Ovary (tissue), 9 donors: ENCODE measurements around the gene HOXD1. TPM values are rescaled to one million over a fixed set of nuclear protein-coding genes. Genes with fewer than 3 reads are reported as not detected.

Experiments
- DNase-seq, 5 donors: peaks; one replicate each; pipeline ENCODE4 v3.0.0-alpha.2; 2019 to 2020
- H3K27ac ChIP-seq, 2 donors: fragments of 200-600 bp; one replicate each; pipeline versions ENCODE4 v1.5.1 to v1.8.0; 2019 to 2022
- H3K27me3 ChIP-seq: fragments of 200-600 bp; one replicate; pipeline ENCODE4 v1.8.0; 2022
- H3K36me3 ChIP-seq: fragments of 200-600 bp; sonication (generic); one replicate; pipeline ENCODE4 v1.5.1; 2019
- H3K4me1 ChIP-seq: one replicate; pipeline ENCODE4 v1.8.1; 2013; ENCODE audit warnings: mild to moderate bottlenecking, moderate library complexity; ENCODE audit not compliant: insufficient read depth
- H3K4me3 ChIP-seq: fragments of 200-600 bp; sonication (generic); one replicate; pipeline ENCODE4 v1.5.1; 2017
- H3K9me3 ChIP-seq, 2 donors: fragments of 200-600 bp in 1 of 2; sonication (generic) in 1 of 2; one replicate each; pipeline versions ENCODE4 v1.5.1 to v1.8.1; 2013 to 2019; ENCODE audit warnings: mild to moderate bottlenecking in 1 of 2, moderate library complexity in 1 of 2
- EP300 ChIP-seq: sonication (generic); formaldehyde crosslinking; IDR thresholded peaks from one replicate; pipeline ENCODE4 v1.6.1; 2017; ENCODE audit warnings: antibody characterized with exemption
- POLR2A ChIP-seq: fragments of 450-650 bp; IDR thresholded peaks from one replicate; pipeline ENCODE4 v1.6.1; 2017; ENCODE audit warnings: antibody characterized with exemption, mild to moderate bottlenecking, moderate library complexity
- WGBS, 3 donors: extraction: QIAGEN DNeasy Blood & Tissue Kit in 1 of 3; methylation state at CpG; one replicate each; pipeline versions ENCODE4 v1.1.5 to v1.1.7; 2013 to 2017; 5-methylcytosine and 5-hydroxymethylcytosine counted together
- intact Hi-C, 4 donors: fragments of 100-400 bp; cut with DNase I; formaldehyde crosslinking; loops; one replicate each; pipeline versions ENCODE4 v1.11.0 to v1.15.1; 2022 to 2023
- polyA plus RNA-seq, 2 donors: library from polyadenylated mRNA; stranded (reverse); fragments of 200-250 nt in 1 of 2; fragments of 350-450 nt in 1 of 2; fragmentation: Illumina TruSeq in 1 of 2; extraction: RNeasy Lipid Tissue Mini Kit (QIAGEN cat#74804) in 1 of 2; gene quantifications; one replicate each; pipeline ENCODE4 v1.2.3, GENCODE V29; 2013 to 2014
- total RNA-seq, 7 donors: library from RNA; depleted of rRNA in 2 of 7; stranded (reverse); fragments of >200 nt in 2 of 7; fragmentation: NEBNext Ultra II Directional in 3 of 7; extraction: Animal tissue kit (Norgen Biotek cat#: 25700) in 3 of 7; gene quantifications; one replicate each; pipeline versions ENCODE4 v1.1.0 to v1.2.4, GENCODE V29; 2016 to 2023
- TF ChIP-seq, protein P1 (sequence below), 3 donors: fragments of 450-650 bp in 2 of 3; fragments of 200-600 bp in 1 of 3; IDR thresholded peaks; one replicate each; pipeline versions ENCODE4 v1.5.1 to v1.8.0; 2016 to 2022; ENCODE audit warnings: antibody characterized with exemption in 3 of 3, mild to moderate bottlenecking in 1 of 3
- donor health status: DM: no; HTN: no; CAD: no; lungs with moderate emphysema.
- donor health status: DM: no; HTN: no; CAD: no.
- donor health status: Bipolar disorder and iron deficiency.
- donor health status: DM: yes; HTN: yes; CAD: no.
- donor health status: DM: no; HTN: no; CAD: no.
- donor health status: DM: yes; HTN: yes; CAD: no.

Gene HOXD1
- total and polyA plus RNA-seq, 9 donors: 0.23 to 5.3 (median 0.55) TPM

- WGBS, 3 donors: 70 to 80% (median 71%) methylated on average over 29 of the region's 29 CpGs
- H3K4me1 ChIP-seq: peaks cover 3% of the 10 kb centered on the region
- H3K4me3 ChIP-seq: no peak overlapping the region
- H3K27me3 ChIP-seq: no peaks in the 10 kb centered on the region
- TF ChIP-seq POLR2A (no peak), EP300 (no peak)
- TF ChIP-seq, protein P1, sequence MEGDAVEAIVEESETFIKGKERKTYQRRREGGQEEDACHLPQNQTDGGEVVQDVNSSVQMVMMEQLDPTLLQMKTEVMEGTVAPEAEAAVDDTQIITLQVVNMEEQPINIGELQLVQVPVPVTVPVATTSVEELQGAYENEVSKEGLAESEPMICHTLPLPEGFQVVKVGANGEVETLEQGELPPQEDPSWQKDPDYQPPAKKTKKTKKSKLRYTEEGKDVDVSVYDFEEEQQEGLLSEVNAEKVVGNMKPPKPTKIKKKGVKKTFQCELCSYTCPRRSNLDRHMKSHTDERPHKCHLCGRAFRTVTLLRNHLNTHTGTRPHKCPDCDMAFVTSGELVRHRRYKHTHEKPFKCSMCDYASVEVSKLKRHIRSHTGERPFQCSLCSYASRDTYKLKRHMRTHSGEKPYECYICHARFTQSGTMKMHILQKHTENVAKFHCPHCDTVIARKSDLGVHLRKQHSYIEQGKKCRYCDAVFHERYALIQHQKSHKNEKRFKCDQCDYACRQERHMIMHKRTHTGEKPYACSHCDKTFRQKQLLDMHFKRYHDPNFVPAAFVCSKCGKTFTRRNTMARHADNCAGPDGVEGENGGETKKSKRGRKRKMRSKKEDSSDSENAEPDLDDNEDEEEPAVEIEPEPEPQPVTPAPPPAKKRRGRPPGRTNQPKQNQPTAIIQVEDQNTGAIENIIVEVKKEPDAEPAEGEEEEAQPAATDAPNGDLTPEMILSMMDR (IDR thresholded peaks at IDR 0.05): no peak
- no peaks in the 10 kb centered on the region for H3K36me3 ChIP-seq
- no peak overlapping the region for H3K27ac ChIP-seq
- intact Hi-C loops: no loop called here
- H3K9me3 ChIP-seq: peaks cover 0 to 4% of the 10 kb centered on the region in 2 donors
- no peak for DNase-seq
Observed at GRCh38 chr2:176162911-176163671, 25.4 kb upstream of the HOXD1 start.

DNA sequence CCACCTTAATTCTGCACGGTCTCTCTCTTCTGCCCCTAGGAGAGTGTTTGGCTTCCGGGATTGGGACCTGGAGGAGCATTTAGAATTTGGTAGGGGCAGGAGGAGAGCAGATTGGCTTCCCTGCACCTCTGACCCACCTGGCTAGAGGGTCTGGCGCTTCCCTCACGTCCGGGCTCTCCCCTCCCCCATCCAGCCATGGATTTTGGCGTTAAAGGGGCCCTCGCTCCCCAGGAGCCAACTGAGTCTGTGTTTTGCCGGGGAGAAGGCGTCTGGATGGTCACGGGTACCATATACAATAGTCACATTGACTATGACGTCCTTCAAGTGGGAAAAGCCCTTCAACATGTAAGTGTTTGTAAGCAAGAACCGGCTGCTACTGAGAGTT is 24.8 kb upstream of the HOXD1 start:
- H3K4me1 ChIP-seq: peaks cover 3% of the 10 kb centered on the region
- 82 to 89% (median 83%) methylated on average over 12 of the region's 12 CpGs for WGBS, 3 donors
- intact Hi-C loops: no loop called here

DNA sequence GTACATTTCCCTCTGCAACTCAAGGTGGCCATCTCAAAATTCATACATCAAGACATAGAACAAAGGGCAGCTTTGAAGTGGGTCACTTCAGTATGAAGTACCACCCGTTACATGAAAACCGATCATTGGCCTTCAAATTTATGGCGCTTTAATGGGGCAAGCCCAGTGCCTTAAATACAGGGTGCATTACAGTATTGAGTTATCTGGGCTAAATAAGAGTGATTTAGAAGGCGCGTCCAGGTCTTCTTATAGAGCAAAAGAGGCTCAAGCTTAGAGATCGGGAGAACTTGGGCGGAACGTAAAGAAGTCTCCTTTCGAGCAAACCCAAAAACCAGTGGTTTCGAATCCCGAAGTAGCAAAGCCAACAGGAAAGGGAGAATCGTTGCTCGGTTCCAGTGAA is 24.3 kb upstream of the HOXD1 start:
- WGBS, 3 donors: 91 to 95% (median 93%) methylated on average over 13 of the region's 13 CpGs
- Histone ChIP-seq H3K27ac (no peak overlapping the region), H3K27me3 (no peaks in the 10 kb centered on the region), H3K4me1 (peaks cover 3% of the 10 kb centered on the region), H3K4me3 (no peak overlapping the region), H3K36me3 (no peaks in the 10 kb centered on the region), H3K9me3 (peaks cover 0 to 4% of the 10 kb centered on the region in 2 donors)
- no peak for TF ChIP-seq EP300
- TF ChIP-seq, protein P1 (IDR thresholded peaks at IDR 0.05): no peak
- TF ChIP-seq POLR2A: no peak
- DNase-seq: no peak
- intact Hi-C loops: no loop called here

More for the DNA sequence above, 24.8 kb upstream of the HOXD1 start:
- Histone ChIP-seq H3K9me3 (peaks cover 0 to 4% of the 10 kb centered on the region in 2 donors), H3K4me3 (no peak overlapping the region), H3K27me3 (no peaks in the 10 kb centered on the region), H3K27ac (no peak overlapping the region), H3K36me3 (no peaks in the 10 kb centered on the region)
- DNase-seq: no peak
- TF ChIP-seq EP300 (no peak), POLR2A (no peak)
- TF ChIP-seq, protein P1 (IDR thresholded peaks at IDR 0.05): no peak

- Histone ChIP-seq H3K27me3 (no peaks in the 10 kb centered on the region), H3K4me3 (peak overlapping the region; percentile 22)
- intact Hi-C loops: no loop called here
Observed at GRCh38 chr2:176164611-176165369, 23.7 kb upstream of the HOXD1 start.

More at GRCh38 chr2:176164611-176165369, 23.7 kb upstream of the HOXD1 start:
- Histone ChIP-seq H3K36me3 (no peaks in the 10 kb centered on the region), H3K4me1 (peaks cover 3% of the 10 kb centered on the region), H3K27ac (no peak overlapping the region), H3K9me3 (peaks cover 0 to 4% of the 10 kb centered on the region in 2 donors)
- 35 to 62% (median 52%) methylated on average over 52 of the region's 52 CpGs for WGBS, 3 donors
- peak in 3 of 5 donors; percentile 13 to 23 (median 14) for DNase-seq
- TF ChIP-seq, protein P1 (IDR thresholded peaks at IDR 0.05): no peak
- TF ChIP-seq POLR2A (no peak), EP300 (no peak)
